Esophagus muscularis mucosa (tissue), 4 donors: Measurements from ENCODE around the gene CNN3. TPM values are rescaled to one million over a fixed set of nuclear protein-coding genes. Genes with fewer than 3 reads are reported as not detected.

Experiments
- DNase-seq: peaks from one replicate; pipeline ENCODE4 v3.0.0-alpha.2; 2017; ENCODE audit errors: extremely low spot score
- H3K27ac ChIP-seq, 4 donors: fragments of 200-600 bp; sonication (generic); replicated peaks in 1 of 4; 1 replicate in 3 of 4; 2 replicates in 1 of 4; pipeline ENCODE4 v1.5.1; 2016 to 2019; ENCODE audit warnings: mild to moderate bottlenecking in 1 of 4
- H3K27me3 ChIP-seq, 4 donors: fragments of 200-600 bp; sonication (generic); one replicate each; pipeline versions ENCODE4 v1.5.1 to v1.6.0; 2016 to 2019
- H3K36me3 ChIP-seq, 4 donors: fragments of 200-600 bp; sonication (generic); one replicate each; pipeline ENCODE4 v1.5.1; 2016 to 2019
- H3K4me1 ChIP-seq, 4 donors: fragments of 200-600 bp; sonication (generic); one replicate each; pipeline ENCODE4 v1.5.1; 2016 to 2019
- H3K4me3 ChIP-seq, 4 donors: fragments of 200-600 bp; sonication (generic); 1 replicate in 2 of 4; 2 replicates in 2 of 4; pipeline ENCODE4 v1.5.1; 2016 to 2019; ENCODE audit warnings: mild to moderate bottlenecking in 4 of 4, moderate library complexity in 1 of 4
- H3K9me3 ChIP-seq, 4 donors: fragments of 200-600 bp; sonication (generic); 1 replicate in 3 of 4; 2 replicates in 1 of 4; pipeline ENCODE4 v1.5.1; 2016 to 2019
- CTCF ChIP-seq, 3 experiments: fragments of 200-600 bp in 2 of 3; fragments of 450-650 bp in 1 of 3; sonication (generic) in 2 of 3; IDR thresholded peaks; one replicate each; pipeline ENCODE4 v1.5.1; 2017 to 2019; ENCODE audit warnings: antibody characterized with exemption in 3 of 3, mild to moderate bottlenecking in 2 of 3, moderate library complexity in 1 of 3
- EP300 ChIP-seq: sonication (generic); formaldehyde crosslinking; IDR thresholded peaks from one replicate; pipeline ENCODE4 v1.6.1; 2017; ENCODE audit warnings: antibody characterized with exemption
- POLR2A ChIP-seq: fragments of 450-650 bp; IDR thresholded peaks from one replicate; pipeline ENCODE4 v1.6.1; 2017; ENCODE audit warnings: antibody characterized with exemption, moderate library complexity, mild to moderate bottlenecking, low read depth
- POLR2AphosphoS5 ChIP-seq, 2 donors: sonication (generic); formaldehyde crosslinking; IDR thresholded peaks; one replicate each; pipeline ENCODE4 v1.6.1; 2017; ENCODE audit warnings: antibody characterized with exemption in 2 of 2
- WGBS: methylation state at CpG from one replicate; pipeline ENCODE4 v1.1.5; 2018; 5-methylcytosine and 5-hydroxymethylcytosine counted together
- intact Hi-C: fragments of 100-400 bp; cut with DNase I; formaldehyde crosslinking; loops from one replicate; pipeline ENCODE4 v1.15.1; 2023
- total RNA-seq, 4 donors: library from RNA; depleted of rRNA; stranded (reverse); fragments of >200 nt; gene quantifications; one replicate each; pipeline versions ENCODE4 v1.1.0 to v1.2.1, GENCODE V29; 2016

Gene CNN3
- total RNA-seq, 4 donors from 2014 or later = 140 to 268 (median 194) TPM

GRCh38 chr1:94887603-94888171, 39.2 kb downstream of the CNN3 start:
- Histone ChIP-seq H3K9me3 (no peaks in the 10 kb centered on the region), H3K27ac (no peak overlapping the region), H3K4me1 (peaks cover 0 to 30% (median 26%) of the 10 kb centered on the region in 4 donors), H3K4me3 (no peak overlapping the region), H3K27me3 (no peaks in the 10 kb centered on the region), H3K36me3 (peaks cover 0 to 3% (median under 1%) of the 10 kb centered on the region in 4 donors)
- no peak for DNase-seq
- TF ChIP-seq POLR2AphosphoS5 (IDR thresholded peaks at IDR 0.05) (no peak), CTCF (IDR thresholded peaks at IDR 0.05) (no peak)
- intact Hi-C loops = no loop called here
- WGBS = 85% methylated on average over 4 of the region's 4 CpGs

- no peak overlapping the region for H3K4me3 ChIP-seq
- H3K4me1 ChIP-seq = peaks cover 0 to 30% (median 26%) of the 10 kb centered on the region in 4 donors
- no peaks in the 10 kb centered on the region for H3K9me3 ChIP-seq
- TF ChIP-seq CTCF (IDR thresholded peaks at IDR 0.05) (no peak), EP300 (no peak), POLR2A (no peak), POLR2AphosphoS5 (IDR thresholded peaks at IDR 0.05) (no peak)
- intact Hi-C loops = no loop called here
- H3K27me3 ChIP-seq = no peaks in the 10 kb centered on the region
- no peak for DNase-seq
- no peak overlapping the region for H3K27ac ChIP-seq
- 49% methylated on average over 3 of the region's 3 CpGs for WGBS
- no peaks in the 10 kb centered on the region for H3K36me3 ChIP-seq
Measured at GRCh38 chr1:94887106-94887505, 39.8 kb downstream of the CNN3 start.

GRCh38 chr1:94886361-94886760, 40.5 kb downstream of the CNN3 start:
- intact Hi-C loops = no loop called here
- TF ChIP-seq POLR2A (no peak), POLR2AphosphoS5 (IDR thresholded peaks at IDR 0.05) (no peak), EP300 (no peak), CTCF (IDR thresholded peaks at IDR 0.05) (no peak)
- peaks cover 0 to 30% (median 26%) of the 10 kb centered on the region in 4 donors for H3K4me1 ChIP-seq
- no peak for DNase-seq
- no peaks in the 10 kb centered on the region for H3K9me3 ChIP-seq
- H3K27me3 ChIP-seq = no peaks in the 10 kb centered on the region
- no peaks in the 10 kb centered on the region for H3K36me3 ChIP-seq
- H3K4me3 ChIP-seq = no peak overlapping the region
- 87% methylated on average over 5 of the region's 5 CpGs for WGBS
- no peak overlapping the region for H3K27ac ChIP-seq

DNA sequence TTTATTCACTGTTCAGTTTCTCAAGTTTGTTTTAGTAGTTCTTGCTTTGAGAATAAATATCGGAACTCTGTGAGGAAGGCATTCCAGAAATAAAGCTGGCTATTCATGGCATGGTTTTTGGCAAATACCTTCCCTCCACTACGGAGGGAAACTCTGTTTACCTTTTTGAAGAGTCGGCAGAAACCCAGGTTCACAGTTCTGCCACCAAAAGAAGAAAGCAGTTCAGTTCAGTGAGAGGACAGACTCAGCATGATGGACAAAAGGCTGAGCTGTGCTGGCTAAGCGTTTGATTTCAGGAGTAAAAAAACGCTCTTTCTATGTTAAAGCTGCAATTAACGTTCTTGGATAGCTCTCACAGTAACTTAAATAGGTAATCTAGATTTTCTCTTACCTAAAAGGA, 42.4 kb downstream of the CNN3 start:
- intact Hi-C loops = no loop called here
- TF ChIP-seq EP300 = no peak
- TF ChIP-seq CTCF (IDR thresholded peaks at IDR 0.05) = no peak
- TF ChIP-seq POLR2A = no peak
- no peak for TF ChIP-seq POLR2AphosphoS5 (IDR thresholded peaks at IDR 0.05)

DNA sequence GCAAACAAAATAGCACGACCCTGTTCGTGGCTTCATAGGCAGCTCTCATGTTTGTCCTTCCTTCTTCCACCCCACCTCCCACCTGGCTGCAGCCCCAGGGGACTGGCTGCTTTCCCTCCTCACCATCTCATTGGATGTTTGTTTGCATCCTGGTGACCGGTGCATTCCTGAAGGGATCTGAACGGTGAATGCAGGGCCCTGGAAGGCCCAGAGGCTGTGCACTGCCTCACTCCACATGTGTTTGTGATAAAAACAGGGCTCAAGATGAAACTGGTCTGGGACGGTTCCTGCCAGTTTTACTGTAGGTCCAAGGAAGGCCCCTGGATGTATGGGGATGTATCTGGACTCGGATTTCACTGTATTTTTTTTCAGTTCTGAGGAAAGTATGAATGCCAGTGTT, 42.8 kb downstream of the CNN3 start:
- H3K36me3 ChIP-seq = no peaks in the 10 kb centered on the region
- WGBS = 19% methylated on average over 6 of the region's 6 CpGs
- H3K27ac ChIP-seq = peak overlapping the region; percentile 66 to 80 (median 78)
- H3K4me1 ChIP-seq = peaks cover 0 to 30% (median 26%) of the 10 kb centered on the region in 4 donors
- H3K4me3 ChIP-seq = peak overlapping the region in 3 of 4 donors; percentile 22 to 31 (median 22)
- no peaks in the 10 kb centered on the region for H3K9me3 ChIP-seq
- DNase-seq = no peak
- intact Hi-C loops = no loop called here
- H3K27me3 ChIP-seq = no peaks in the 10 kb centered on the region
- TF ChIP-seq EP300 = no peak

More for the DNA sequence above, 42.4 kb downstream of the CNN3 start:
- H3K4me1 ChIP-seq = peaks cover 0 to 30% (median 26%) of the 10 kb centered on the region in 4 donors
- H3K27ac ChIP-seq = peak overlapping the region; percentile 66 to 80 (median 78)
- 40% methylated on average over 6 of the region's 6 CpGs for WGBS
- peak overlapping the region in 2 of 4 donors; percentile 22 for H3K4me3 ChIP-seq
- no peak for DNase-seq
- no peaks in the 10 kb centered on the region for H3K36me3 ChIP-seq
- no peaks in the 10 kb centered on the region for H3K27me3 ChIP-seq
- no peaks in the 10 kb centered on the region for H3K9me3 ChIP-seq
